GM18526 (cell line): Measurements from ENCODE around the gene FARP1.

ENCODE experiments used
- POLR2A ChIP-seq: IDR thresholded peaks from 3 replicates; pipeline ENCODE4 v1.6.1; 2011; ENCODE audit not compliant: insufficient read length; ENCODE audit errors: extremely low read depth

Gene FARP1

DNA sequence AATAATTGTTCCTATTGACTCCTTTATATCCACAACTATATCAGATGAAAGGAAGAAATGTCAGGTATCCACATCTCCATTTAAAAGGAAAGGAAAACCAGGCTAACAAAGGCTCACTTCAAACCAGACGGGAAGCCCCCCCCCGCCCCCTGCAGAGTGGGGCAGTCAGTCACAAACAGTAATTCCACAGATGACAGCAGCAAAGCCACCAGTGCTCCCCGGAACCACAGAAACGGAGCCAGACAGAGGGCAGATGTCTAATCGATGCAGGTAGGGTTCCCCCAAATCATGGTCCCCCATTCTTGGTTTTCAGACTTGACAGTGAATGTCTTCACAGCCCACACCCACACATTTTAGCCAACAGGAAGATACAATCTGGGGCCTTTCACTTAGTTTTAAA lies 333.2 kb downstream of the FARP1 start:
- TF ChIP-seq POLR2A: no peak

DNA sequence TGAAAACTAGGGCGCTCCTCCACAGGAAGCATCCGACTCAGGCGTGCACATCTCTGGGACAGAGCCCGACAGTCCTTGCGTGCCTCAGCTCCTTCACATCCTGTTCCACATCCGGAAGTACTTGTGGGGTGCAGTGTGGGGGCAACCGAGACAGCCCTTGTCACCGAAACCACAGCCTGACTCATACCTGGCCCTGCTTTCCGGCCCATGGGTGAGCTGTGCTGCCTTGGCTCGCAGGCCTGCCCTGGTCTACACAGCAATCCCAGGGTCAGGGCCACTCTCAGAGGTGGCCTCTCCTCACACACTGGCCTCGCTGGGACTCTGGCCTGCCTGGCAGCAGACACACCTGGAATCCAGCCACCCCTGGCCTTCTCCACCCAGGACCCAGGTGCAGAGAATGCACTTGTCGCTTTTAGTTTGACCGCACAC lies 333.7 kb downstream of the FARP1 start:
- TF ChIP-seq POLR2A: peak; percentile 44

GRCh38 chr13:98478189-98479129 lies 335.6 kb downstream of the FARP1 start:
- TF ChIP-seq POLR2A: no peak

DNA sequence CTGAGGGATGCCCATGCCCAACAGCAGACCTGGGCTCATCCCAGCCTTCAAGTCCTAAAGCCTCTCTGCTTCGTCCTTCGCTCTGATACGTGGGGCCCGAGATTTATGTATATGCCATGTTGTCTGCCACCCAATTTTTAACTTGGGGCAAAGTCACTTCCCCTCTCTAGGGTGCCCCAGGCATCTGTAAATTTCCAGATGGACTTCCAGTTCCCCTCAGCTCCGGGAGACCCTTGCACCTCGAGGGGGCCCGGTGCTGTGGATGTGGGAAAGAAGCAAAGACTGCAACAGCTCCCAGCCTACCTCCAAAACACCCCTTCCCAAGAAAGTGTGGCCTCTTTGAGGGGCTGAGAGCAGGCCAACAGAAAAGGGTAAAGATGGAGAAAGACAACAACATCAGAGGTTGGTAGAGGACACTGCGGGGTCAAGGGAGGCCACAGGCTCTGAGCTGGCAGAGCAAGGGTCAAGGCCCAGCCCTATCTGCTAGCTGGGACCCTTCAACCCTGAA lies 336.7 kb downstream of the FARP1 start:
- TF ChIP-seq POLR2A: no peak

DNA sequence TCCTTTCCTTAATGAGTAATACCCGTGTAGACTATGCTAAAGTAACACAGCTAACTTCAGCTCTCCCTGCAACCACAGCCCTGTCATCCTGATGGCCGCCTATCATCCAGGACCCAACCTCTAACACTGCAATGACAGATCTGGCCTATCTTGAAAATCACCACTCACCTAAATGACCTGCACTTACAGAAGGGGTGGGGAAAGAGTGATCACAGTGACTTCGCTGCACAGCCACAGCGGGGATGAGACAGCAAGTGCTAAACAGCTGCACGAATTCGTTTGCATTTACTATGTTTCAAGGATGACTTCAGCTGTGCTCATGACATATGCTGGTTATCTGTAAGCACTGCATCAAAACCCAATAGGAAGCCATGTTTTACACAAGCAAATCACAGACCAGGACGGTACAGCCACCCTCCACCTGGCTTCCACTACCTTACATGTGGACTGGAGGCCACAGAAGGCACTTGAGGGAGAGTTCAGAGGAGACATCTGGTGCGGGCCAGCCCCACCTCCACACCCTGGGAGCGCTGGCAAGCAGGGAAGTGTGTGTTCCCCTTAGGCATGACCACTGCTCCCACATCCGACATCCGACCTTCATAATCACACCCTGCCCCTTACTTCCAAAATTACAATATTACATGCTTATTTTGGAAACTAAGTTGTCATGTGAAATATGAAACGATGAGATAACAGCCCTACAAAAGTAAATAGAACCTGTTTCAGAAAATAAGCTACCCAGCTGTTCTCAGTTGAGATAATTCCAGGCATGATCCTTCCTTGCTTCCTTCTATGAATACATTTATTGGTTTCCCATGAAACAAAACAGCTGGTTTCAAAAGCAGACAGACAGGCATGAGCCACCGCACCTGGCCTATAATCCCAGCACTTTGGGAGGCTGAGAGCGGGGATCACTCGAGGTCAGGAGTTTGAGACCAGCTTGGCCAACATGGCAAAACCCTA lies 338.3 kb downstream of the FARP1 start:
- no peak for TF ChIP-seq POLR2A

GRCh38 chr13:98482476-98483444 lies 339.9 kb downstream of the FARP1 start:
- TF ChIP-seq POLR2A: no peak

DNA sequence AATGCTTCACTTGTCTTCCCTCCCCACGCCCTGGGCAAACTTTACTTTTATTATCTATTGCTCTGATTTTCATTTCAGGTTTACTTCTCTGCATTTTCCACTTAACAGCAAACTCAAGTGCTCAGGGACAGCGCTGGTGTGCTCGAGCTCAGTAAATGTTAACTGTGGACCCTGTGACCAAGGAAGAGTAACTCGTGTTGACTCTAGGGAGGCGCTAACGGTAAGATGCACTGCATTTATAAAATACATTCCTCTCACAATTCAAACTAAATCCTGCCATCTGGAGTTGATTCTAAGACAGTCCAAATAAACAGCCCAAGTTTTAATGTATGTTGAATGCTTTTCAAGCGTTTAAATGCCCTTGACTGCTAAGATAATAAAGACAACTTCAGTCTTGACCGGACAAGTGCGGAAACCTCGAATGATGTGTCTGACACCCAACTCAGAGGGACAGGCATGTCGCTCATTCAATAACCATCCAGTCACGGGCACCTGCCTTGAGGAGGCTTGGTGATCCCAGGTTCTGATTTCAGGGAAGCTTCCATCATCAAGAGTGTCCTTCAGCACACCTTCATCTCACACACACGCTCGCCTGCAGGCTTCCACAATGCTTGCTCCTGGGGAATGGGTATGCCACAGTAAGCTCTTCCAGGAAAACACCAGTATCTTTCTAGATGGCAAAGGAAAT lies 340.9 kb downstream of the FARP1 start:
- TF ChIP-seq POLR2A: no peak

- TF ChIP-seq POLR2A: no peak
Observed at GRCh38 chr13:98484289-98485219, 341.7 kb downstream of the FARP1 start.

GRCh38 chr13:98485561-98485960 lies 342.7 kb downstream of the FARP1 start:
- TF ChIP-seq POLR2A: no peak

DNA sequence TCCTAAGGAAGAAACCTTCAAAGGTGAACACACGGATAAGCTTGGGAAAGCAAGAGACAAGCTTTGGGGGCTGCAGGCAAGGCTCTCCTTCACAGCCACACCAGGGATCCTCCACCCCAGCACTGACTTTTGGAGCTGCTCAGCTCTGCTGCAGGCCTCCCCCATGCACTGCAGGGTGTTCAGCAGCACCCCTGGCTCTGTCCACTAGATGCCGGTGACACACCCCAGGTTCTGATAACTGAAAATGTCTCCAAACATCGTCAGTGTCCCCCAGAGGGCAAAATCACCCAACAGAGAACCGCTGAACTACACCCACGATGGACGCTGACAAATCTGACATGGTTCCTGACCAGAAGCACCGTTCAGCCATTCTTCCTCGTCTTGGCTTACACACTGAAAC lies 343.5 kb downstream of the FARP1 start:
- no peak for TF ChIP-seq POLR2A

- TF ChIP-seq POLR2A: no peak
Observed at GRCh38 chr13:98487016-98487415, 344.1 kb downstream of the FARP1 start.

DNA sequence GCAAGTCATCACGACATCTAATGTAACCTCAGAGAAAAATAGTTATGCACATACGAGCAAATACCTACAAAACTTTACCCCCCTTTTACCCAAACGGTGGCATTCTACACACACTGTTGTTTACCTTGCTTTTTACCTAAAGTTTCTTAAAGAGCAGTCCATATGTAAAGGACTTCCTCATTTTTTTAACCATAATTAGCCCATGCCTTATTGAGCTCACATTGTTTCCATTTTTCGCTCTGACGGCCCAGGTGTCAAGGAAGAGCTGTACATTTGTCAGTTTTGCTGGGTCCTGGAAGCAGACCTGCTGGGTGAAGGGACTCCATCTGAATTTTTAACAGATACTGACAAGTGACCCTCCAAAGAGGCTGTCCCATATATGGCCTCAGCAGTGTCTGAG lies 344.6 kb downstream of the FARP1 start:
- no peak for TF ChIP-seq POLR2A

DNA sequence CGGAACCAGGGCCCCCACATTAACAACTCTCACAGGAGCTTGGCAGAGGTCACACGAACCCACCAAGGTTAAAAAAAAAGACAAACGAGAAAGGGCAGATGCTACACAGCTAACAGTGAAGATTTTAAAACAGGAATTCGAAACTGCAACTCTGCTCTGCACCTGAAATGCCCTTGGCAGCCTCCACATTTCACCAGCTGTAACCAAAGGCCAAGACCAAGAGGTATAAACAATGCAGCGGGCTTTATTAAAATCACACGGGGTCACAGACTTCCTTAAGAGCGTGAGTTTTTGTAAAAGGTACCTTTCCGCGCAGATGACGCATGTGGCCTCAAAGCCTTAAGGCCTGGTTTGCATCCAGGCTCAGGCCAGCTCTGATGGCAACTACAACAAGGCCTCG lies 345.8 kb downstream of the FARP1 start:
- no peak for TF ChIP-seq POLR2A
